ENCODE measurements around the gene LPP.

The LPP gene

GRCh38 chr3:188796122-188796631 lies 642.2 kb downstream of the LPP start:
- H3K9me3 Mint-ChIP-seq = no peaks in the 10 kb centered on the region
- ATAC-seq (no peak), DNase-seq (no peak)
- peaks cover 10% of the 10 kb centered on the region for H3K4me1 Mint-ChIP-seq
- no peak overlapping the region for H3K4me3 Mint-ChIP-seq
- no peak overlapping the region for H3K27ac Mint-ChIP-seq
- H3K36me3 Mint-ChIP-seq (ENCODE audit: low read depth) = peaks cover 3% of the 10 kb centered on the region
- no peaks in the 10 kb centered on the region for H3K27me3 Mint-ChIP-seq

DNA sequence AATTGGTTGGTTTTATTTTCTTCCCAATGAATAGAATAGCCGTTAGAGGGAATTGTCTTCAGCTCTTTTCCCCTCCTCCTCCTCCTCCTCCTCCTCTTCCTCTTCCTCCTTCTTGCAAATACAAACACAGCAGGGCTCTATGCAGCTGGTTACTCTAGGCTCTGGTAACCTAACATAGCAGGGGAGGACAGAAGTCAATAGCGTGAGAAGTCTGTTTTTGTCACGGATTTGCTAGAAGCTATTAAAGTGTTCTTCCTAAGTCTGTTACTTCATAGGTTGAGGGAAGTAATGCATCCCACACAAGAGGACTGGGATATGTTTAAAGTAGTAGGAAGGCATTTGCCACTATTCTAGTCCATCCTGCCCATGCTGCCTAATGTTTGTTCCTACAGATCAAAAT lies 643.1 kb downstream of the LPP start:
- peaks cover 10% of the 10 kb centered on the region for H3K4me1 Mint-ChIP-seq
- peaks cover 3% of the 10 kb centered on the region for H3K36me3 Mint-ChIP-seq (ENCODE audit: low read depth)
- no peaks in the 10 kb centered on the region for H3K9me3 Mint-ChIP-seq
- H3K4me3 Mint-ChIP-seq = no peak overlapping the region
- H3K27ac Mint-ChIP-seq = no peak overlapping the region
- H3K27me3 Mint-ChIP-seq = no peaks in the 10 kb centered on the region
- no peak for ATAC-seq
- DNase-seq = no peak

DNA sequence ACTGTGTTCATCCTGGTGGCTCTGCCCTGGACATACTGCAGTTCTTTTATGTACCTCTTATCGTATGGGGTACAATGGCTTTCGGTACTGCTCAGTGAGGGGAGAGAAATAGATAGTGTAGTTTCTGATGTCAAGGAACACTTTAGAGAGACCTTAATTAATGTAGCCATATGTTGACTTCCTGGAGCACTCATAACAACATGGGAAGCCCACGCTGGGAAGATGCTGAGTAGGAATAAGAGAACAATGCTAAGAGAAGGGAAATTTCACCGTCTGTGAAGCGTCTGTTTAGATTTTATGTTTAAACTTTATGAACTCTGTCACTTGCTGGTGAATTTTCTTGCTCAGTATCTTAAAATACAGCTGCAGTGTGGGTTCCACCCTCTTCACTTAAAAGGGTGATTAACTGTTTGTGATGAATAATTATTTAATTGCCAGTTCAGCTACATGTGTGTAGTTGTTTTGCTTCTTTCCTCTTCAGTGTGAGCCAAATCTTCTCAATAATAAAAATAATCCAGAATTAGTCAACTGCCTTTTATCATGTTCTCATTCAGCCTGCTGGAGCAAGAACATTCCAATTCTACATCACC lies 644.7 kb downstream of the LPP start:
- Mint-ChIP-seq H3K27ac (no peak overlapping the region), H3K27me3 (no peaks in the 10 kb centered on the region), H3K4me1 (peaks cover 10% of the 10 kb centered on the region)

GRCh38 chr3:188801393-188801792 lies 647.4 kb downstream of the LPP start:
- H3K36me3 Mint-ChIP-seq (ENCODE audit: low read depth) = peaks cover 6% of the 10 kb centered on the region
- H3K27ac Mint-ChIP-seq = no peak overlapping the region
- DNase-seq (no peak), ATAC-seq (no peak)
- H3K9me3 Mint-ChIP-seq = peaks cover 8% of the 10 kb centered on the region
- H3K4me3 Mint-ChIP-seq = no peak overlapping the region
- H3K27me3 Mint-ChIP-seq = no peaks in the 10 kb centered on the region
- peaks cover 3% of the 10 kb centered on the region for H3K4me1 Mint-ChIP-seq

More for the DNA sequence above, 644.7 kb downstream of the LPP start:
- Mint-ChIP-seq H3K36me3 (ENCODE audit: low read depth) (peaks cover 3% of the 10 kb centered on the region), H3K9me3 (no peaks in the 10 kb centered on the region), H3K4me3 (no peak overlapping the region)
- no peak for DNase-seq
- no peak for ATAC-seq

DNA sequence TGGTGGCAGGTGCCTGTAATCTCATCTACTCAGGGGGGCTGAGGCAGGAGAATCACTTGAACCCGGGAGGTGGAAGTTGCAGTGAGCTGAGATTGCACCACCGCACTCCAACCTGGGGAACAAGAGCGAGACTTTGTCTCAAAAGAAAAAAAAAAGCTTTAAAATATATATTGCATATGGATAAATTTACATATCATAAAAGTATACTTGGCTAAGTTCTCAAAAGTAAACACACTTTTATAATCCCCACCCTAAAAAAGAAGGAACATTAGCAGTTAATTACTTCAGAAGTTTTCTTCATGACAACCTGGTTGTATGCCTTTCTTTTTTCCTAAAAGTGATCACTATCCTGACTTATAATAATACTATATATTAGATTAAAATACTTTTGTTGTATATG lies 648.7 kb downstream of the LPP start:
- no peak for ATAC-seq
- peaks cover 21% of the 10 kb centered on the region for H3K9me3 Mint-ChIP-seq
- H3K4me1 Mint-ChIP-seq = peaks cover 2% of the 10 kb centered on the region
- H3K27me3 Mint-ChIP-seq = no peaks in the 10 kb centered on the region
- no peak overlapping the region for H3K4me3 Mint-ChIP-seq
- no peak for DNase-seq
- no peak overlapping the region for H3K27ac Mint-ChIP-seq
- H3K36me3 Mint-ChIP-seq (ENCODE audit: low read depth) = peaks cover 15% of the 10 kb centered on the region

DNA sequence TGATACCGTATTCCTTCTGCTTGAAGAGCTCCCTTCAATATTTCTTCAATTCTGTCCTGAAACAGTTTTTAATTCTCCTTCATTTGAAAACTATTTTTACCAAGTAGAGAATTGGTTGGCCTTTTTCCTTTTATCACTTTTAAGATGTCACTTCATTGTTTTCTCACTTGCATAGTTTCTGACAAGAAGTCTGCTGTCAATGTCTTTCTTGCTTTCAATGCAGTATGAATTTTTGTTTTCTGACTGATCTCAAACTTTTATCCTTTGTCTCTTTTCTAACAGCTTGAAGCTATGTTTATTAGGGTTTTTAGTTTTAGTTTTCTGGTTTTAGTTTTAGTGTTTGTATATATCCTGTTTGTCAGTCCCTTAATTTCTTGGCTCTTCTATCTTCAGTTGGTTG lies 653.0 kb downstream of the LPP start:
- H3K4me1 Mint-ChIP-seq = no peaks in the 10 kb centered on the region
- no peak overlapping the region for H3K4me3 Mint-ChIP-seq
- no peaks in the 10 kb centered on the region for H3K27me3 Mint-ChIP-seq
- H3K9me3 Mint-ChIP-seq = peaks cover 28% of the 10 kb centered on the region
- ATAC-seq (no peak), DNase-seq (no peak)
- no peak overlapping the region for H3K27ac Mint-ChIP-seq
- H3K36me3 Mint-ChIP-seq (ENCODE audit: low read depth) = peaks cover 17% of the 10 kb centered on the region

GRCh38 chr3:188812198-188812597 lies 658.2 kb downstream of the LPP start:
- no peak overlapping the region for H3K27ac Mint-ChIP-seq
- DNase-seq = no peak
- H3K9me3 Mint-ChIP-seq = peaks cover 11% of the 10 kb centered on the region

DNA sequence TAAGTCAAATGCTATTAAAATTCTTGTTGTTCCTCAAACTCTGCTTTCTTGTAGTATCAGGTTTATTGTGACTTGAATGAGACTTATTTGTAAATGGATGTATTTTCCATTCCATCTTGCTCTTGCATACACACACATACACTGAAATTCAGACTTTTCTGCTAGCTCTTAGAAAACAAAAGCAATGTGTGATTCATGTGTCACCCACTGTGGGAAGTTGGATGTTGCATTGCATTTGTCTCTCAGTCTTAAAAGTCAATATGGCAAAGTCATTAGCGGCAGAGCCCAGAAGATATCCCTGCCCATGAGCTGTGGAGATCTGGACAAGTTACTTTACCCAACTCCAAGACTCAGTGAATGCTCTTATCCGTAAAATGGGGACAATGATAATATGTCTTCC lies 660.6 kb downstream of the LPP start:
- no peaks in the 10 kb centered on the region for H3K4me1 Mint-ChIP-seq

More at GRCh38 chr3:188812198-188812597, 658.2 kb downstream of the LPP start:
- Mint-ChIP-seq H3K4me3 (no peak overlapping the region), H3K27me3 (no peaks in the 10 kb centered on the region), H3K36me3 (ENCODE audit: low read depth) (peaks cover 9% of the 10 kb centered on the region), H3K4me1 (no peaks in the 10 kb centered on the region)
- ATAC-seq = no peak

GRCh38 chr3:188817103-188817934 lies 663.4 kb downstream of the LPP start:
- ATAC-seq = no peak
- Mint-ChIP-seq H3K27me3 (no peaks in the 10 kb centered on the region), H3K27ac (no peak overlapping the region), H3K4me3 (no peak overlapping the region), H3K36me3 (ENCODE audit: low read depth) (no peaks in the 10 kb centered on the region), H3K4me1 (no peaks in the 10 kb centered on the region), H3K9me3 (no peaks in the 10 kb centered on the region)
- DNase-seq = no peak

More for the DNA sequence above, 660.6 kb downstream of the LPP start:
- ATAC-seq (no peak), DNase-seq (no peak)
- H3K9me3 Mint-ChIP-seq = no peaks in the 10 kb centered on the region
- no peak overlapping the region for H3K27ac Mint-ChIP-seq
- no peaks in the 10 kb centered on the region for H3K27me3 Mint-ChIP-seq
- no peak overlapping the region for H3K4me3 Mint-ChIP-seq
- H3K36me3 Mint-ChIP-seq (ENCODE audit: low read depth) = no peaks in the 10 kb centered on the region

GRCh38 chr3:188817935-188818269 lies 663.9 kb downstream of the LPP start:
- Mint-ChIP-seq H3K27ac (no peak overlapping the region), H3K9me3 (no peaks in the 10 kb centered on the region), H3K4me1 (no peaks in the 10 kb centered on the region), H3K4me3 (no peak overlapping the region), H3K27me3 (no peaks in the 10 kb centered on the region), H3K36me3 (ENCODE audit: low read depth) (no peaks in the 10 kb centered on the region)
- ATAC-seq (no peak), DNase-seq (no peak)

DNA sequence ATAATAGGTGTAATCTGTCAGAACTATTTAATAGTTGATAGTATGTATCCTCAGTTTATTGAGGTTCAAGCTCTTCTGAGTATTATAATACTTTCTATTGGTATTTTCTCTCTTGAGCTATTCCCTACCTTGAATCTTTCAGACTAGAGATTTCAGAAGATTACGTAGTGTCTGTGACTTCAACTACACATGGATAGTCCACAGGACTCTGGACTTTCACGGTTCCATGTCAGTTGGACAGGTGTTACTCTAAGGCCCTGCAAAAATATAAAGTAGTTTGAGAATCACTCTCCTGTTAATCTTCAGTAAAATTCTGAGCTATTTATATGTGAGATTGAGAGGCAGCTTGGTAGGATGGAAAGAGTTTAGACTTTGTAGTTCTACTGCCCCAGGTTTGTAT lies 664.3 kb downstream of the LPP start:
- H3K4me3 Mint-ChIP-seq = no peak overlapping the region
- DNase-seq = no peak
- H3K36me3 Mint-ChIP-seq (ENCODE audit: low read depth) = no peaks in the 10 kb centered on the region
- H3K27ac Mint-ChIP-seq = no peak overlapping the region
- H3K27me3 Mint-ChIP-seq = no peaks in the 10 kb centered on the region
- no peaks in the 10 kb centered on the region for H3K4me1 Mint-ChIP-seq
- H3K9me3 Mint-ChIP-seq = no peaks in the 10 kb centered on the region
- no peak for ATAC-seq

DNA sequence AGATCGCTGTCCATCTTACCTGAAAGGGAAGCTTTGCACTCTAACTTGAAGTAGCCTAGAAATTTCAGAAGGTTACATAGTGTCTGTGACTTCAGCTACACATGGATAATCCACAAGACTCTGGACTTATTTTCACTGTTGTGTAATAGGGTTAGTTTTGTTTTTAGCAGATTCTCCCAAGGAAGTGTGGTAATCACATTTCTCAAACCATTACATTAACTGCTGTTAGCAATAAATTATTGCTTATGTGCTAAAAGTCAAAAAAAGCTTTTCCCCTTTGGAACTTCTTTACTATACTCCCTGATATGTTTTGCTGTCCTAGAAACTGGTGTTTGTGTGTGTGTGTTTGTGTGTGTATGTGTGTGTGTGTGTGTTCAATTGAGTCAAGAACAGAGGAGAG lies 666.0 kb downstream of the LPP start:
- no peaks in the 10 kb centered on the region for H3K9me3 Mint-ChIP-seq
- no peak overlapping the region for H3K4me3 Mint-ChIP-seq
- ATAC-seq = no peak
- H3K36me3 Mint-ChIP-seq (ENCODE audit: low read depth) = no peaks in the 10 kb centered on the region
- DNase-seq = no peak
- peak overlapping the region; percentile 33 for H3K27ac Mint-ChIP-seq
- H3K27me3 Mint-ChIP-seq = no peaks in the 10 kb centered on the region
- H3K4me1 Mint-ChIP-seq = no peaks in the 10 kb centered on the region

GRCh38 chr3:188822004-188822403 lies 668.0 kb downstream of the LPP start:
- no peaks in the 10 kb centered on the region for H3K36me3 Mint-ChIP-seq (ENCODE audit: low read depth)
- H3K4me1 Mint-ChIP-seq = peaks cover 2% of the 10 kb centered on the region
- DNase-seq (no peak), ATAC-seq (no peak)
- no peak overlapping the region for H3K27ac Mint-ChIP-seq
- H3K4me3 Mint-ChIP-seq = no peak overlapping the region
- H3K27me3 Mint-ChIP-seq = no peaks in the 10 kb centered on the region
- H3K9me3 Mint-ChIP-seq = no peaks in the 10 kb centered on the region

DNA sequence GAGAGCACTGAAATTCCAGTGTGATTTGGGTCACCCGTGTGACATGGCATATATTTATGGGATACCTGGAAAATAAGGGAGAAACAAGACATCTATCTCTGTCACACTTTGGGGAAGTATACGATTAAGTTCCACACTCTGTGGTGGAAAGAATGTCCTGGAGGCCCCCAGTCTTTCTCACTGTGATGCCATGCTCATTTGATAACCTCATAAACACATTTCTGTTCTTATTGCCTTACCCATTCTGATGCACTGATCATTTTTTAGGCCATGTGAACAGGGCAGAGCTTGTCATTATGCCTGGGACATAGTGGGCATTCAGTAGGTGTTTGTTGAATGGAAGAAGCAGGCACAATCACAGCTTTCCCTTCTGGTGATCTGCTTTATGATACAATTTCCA lies 668.5 kb downstream of the LPP start:
- Mint-ChIP-seq H3K4me1 (peaks cover 5% of the 10 kb centered on the region), H3K4me3 (no peak overlapping the region), H3K27ac (no peak overlapping the region), H3K27me3 (no peaks in the 10 kb centered on the region), H3K36me3 (ENCODE audit: low read depth) (no peaks in the 10 kb centered on the region), H3K9me3 (no peaks in the 10 kb centered on the region)
- no peak for DNase-seq
- ATAC-seq = no peak

DNA sequence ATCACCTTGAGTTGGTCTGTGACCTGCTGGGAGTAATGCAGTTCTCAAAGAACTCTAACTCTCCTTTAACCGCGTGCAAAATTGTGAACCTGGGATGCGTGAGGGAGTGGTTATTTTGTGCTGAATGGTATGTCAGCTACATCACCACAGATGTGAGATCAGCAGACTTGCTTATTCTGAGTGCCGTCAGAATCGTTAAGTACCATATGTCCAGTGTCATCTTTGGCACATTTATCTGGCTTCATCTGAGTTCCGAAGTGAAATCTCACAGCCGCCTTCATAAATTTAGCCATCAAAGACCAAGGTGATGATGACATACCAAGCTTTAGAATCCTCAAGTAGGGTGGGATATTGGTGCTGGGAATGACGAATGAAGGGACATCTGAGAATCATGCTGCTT lies 670.6 kb downstream of the LPP start:
- Mint-ChIP-seq H3K9me3 (no peaks in the 10 kb centered on the region), H3K27ac (no peak overlapping the region), H3K36me3 (ENCODE audit: low read depth) (no peaks in the 10 kb centered on the region), H3K4me1 (peaks cover 5% of the 10 kb centered on the region), H3K27me3 (no peaks in the 10 kb centered on the region), H3K4me3 (no peak overlapping the region)
- ATAC-seq (no peak), DNase-seq (no peak)

All from activated naive CD8-positive, alpha-beta T cell treated with anti-CD3 and anti-CD28 coated beads, Interleukin-2, amount 50 U/mL, for 24 hours (primary cell).